ENCODE data around the gene KIAA1217. TPM values are rescaled to one million over a fixed set of nuclear protein-coding genes. Genes with fewer than 3 reads are reported as not detected.

Gene KIAA1217
- total RNA-seq, 1 experiment from 2014 or later: 18.6 TPM

DNA sequence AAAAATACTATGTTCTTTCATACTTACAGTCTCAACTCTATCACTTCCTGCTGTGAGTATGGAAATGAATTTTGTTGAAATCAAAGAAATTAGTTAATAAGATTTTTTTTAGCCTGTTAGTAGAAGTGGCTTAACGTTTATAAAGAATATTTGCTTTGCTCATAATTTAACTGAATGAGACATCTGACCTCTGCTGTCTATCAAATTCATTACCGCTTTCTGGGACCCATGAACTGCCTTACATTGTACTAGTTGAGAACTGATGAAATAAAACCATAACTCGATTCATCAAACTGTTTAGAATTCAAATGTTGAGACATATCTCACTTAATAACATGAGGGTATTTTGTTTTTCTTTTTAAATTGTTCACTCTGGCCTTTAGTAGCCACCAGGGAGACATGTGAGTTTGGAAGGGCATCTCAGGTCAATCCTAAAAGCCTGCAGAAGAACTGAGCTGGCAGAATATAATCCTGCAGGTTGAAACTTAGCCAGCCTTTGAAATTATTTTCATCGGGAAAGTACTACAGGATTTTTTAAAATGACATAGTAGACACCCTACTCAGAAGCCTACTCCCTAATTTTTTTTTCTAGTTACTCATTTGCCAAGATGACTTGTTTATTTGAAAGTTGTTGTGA lies 78.7 kb downstream of the KIAA1217 start:
- no peaks in the 10 kb centered on the region for H3K23me2 ChIP-seq (ENCODE audit: insufficient read length, low read depth, low read length, poor library complexity, severe bottlenecking)
- H3K27ac Mint-ChIP-seq: no peak overlapping the region
- no peaks in the 10 kb centered on the region; a peak in 1 of 5 replicates for H3K9me3 Mint-ChIP-seq

More for the DNA sequence above, 78.7 kb downstream of the KIAA1217 start:
- Histone ChIP-seq H2BK12ac (ENCODE audit: insufficient read length, low read depth, low read length) (no peak overlapping the region), H3K79me1 (ENCODE audit: insufficient read depth, low read depth, low read length, poor library complexity, severe bottlenecking) (no peaks in the 10 kb centered on the region), H3K4me1 (ENCODE audit: insufficient read depth, low read length) (no peaks in the 10 kb centered on the region; the same call in 1 of the 2 replicates), H3T11ph (ENCODE audit: low read length) (no peak overlapping the region), H2AFZ (ENCODE audit: low read length) (no peak overlapping the region), H2AK5ac (ENCODE audit: insufficient read length, low read length) (no peak overlapping the region), H4K8ac (replicated peaks; ENCODE audit: insufficient read length, low read depth, low read length) (no peak overlapping the region), H3K4ac (ENCODE audit: low read depth, low read length) (no peak overlapping the region), H3K9me3 (ENCODE audit: control insufficient read depth, low read depth, low read length) (no peaks in the 10 kb centered on the region), H3K23ac (ENCODE audit: insufficient read length, low read depth, low read length) (no peak overlapping the region), H3K56ac (ENCODE audit: insufficient read length, low read depth, low read length) (no peak overlapping the region), H4K91ac (ENCODE audit: insufficient read length, low read depth, low read length) (no peak overlapping the region), H2BK120ac (ENCODE audit: low read depth, low read length, poor library complexity, severe bottlenecking) (no peak overlapping the region), H3K4me2 (ENCODE audit: insufficient read depth, insufficient read length, low read length) (no peak overlapping the region), H3K9ac (ENCODE audit: extremely low read depth, insufficient read length, low read length) (no peak overlapping the region), H3K27ac (ENCODE audit: insufficient read length, low read depth, low read length) (no peak overlapping the region), H3K18ac (ENCODE audit: insufficient read length, low read depth, low read length) (no peak overlapping the region), H3K79me2 (ENCODE audit: insufficient read depth, low read length) (no peaks in the 10 kb centered on the region), H2BK15ac (ENCODE audit: low read depth, low read length) (no peak overlapping the region), H4K5ac (ENCODE audit: insufficient read length, low read depth, low read length) (no peak overlapping the region), H2BK20ac (ENCODE audit: low read depth, low read length, poor library complexity, severe bottlenecking) (no peak overlapping the region), H3K27me3 (ENCODE audit: insufficient read depth, low read length) (no peaks in the 10 kb centered on the region), H3K14ac (ENCODE audit: insufficient read depth, low read length) (no peak overlapping the region), H2BK5ac (ENCODE audit: insufficient read length, low read length) (no peak overlapping the region), H4K20me1 (ENCODE audit: control insufficient read depth, insufficient read depth, insufficient read length) (no peaks in the 10 kb centered on the region)
- peaks cover 12 to 22% of the 10 kb centered on the region in 2 experiments for H3K4me1 Mint-ChIP-seq
- H3K4me3 Mint-ChIP-seq: no peak overlapping the region
- H3K27me3 Mint-ChIP-seq (ENCODE audit: low read depth): no peaks in the 10 kb centered on the region
- no CpG with 5 or more reads among the region's 4 CpGs for WGBS (ENCODE audit: extremely low coverage, insufficient read length, low lambda C conversion rate)
- DNase-seq: no peak
- H3K36me3 Mint-ChIP-seq (ENCODE audit: insufficient read depth in 1 of 3, low read depth in 3 of 3): peaks cover 8 to 43% (median 24%) of the 10 kb centered on the region in 3 experiments; a peak in 6 of 7 replicates
- no peak for TF ChIP-seq CTCF (conservative IDR thresholded peaks at IDR 0.05)

All from H9 (cell line).